Mucosa of descending colon (tissue), 3 donors: ENCODE data around the gene UNC79. TPM values are rescaled to one million over a fixed set of nuclear protein-coding genes. Genes with fewer than 3 reads are reported as not detected.

Experiments
- ATAC-seq: fragments of 200-7000 bp; cut with Tn5 transposase; one replicate; pipeline ENCODE4 v1.9.1; 2020; ENCODE audit warnings: mild to moderate bottlenecking, moderate library complexity
- DNase-seq, 3 donors: peaks; one replicate each; pipeline ENCODE4 v3.0.0-alpha.2; 2020
- H3K36me3 ChIP-seq: fragments of 200-600 bp; one replicate; pipeline ENCODE4 v1.8.0; 2021; ENCODE audit warnings: low read depth, mild to moderate bottlenecking
- H3K4me1 ChIP-seq: fragments of 200-600 bp; one replicate; pipeline ENCODE4 v1.8.0; 2021; ENCODE audit warnings: low read depth, mild to moderate bottlenecking
- H3K4me3 ChIP-seq: fragments of 200-600 bp; one replicate; pipeline ENCODE4 v1.8.0; 2021; ENCODE audit warnings: mild to moderate bottlenecking
- H3K9me3 ChIP-seq: fragments of 200-600 bp; one replicate; pipeline ENCODE4 v1.8.0; 2021; ENCODE audit warnings: mild to moderate bottlenecking
- intact Hi-C, 2 donors: fragments of 100-400 bp; cut with DNase I in 1 of 2; cut with micrococcal nuclease in 1 of 2; formaldehyde crosslinking; loops; one replicate each; pipeline versions ENCODE4 v1.11.0 to v1.11.1; 2022; cut with DNase I, micrococcal nuclease
- total RNA-seq, 3 donors: library from RNA; stranded (reverse); fragmentation: NEBNext Ultra II Directional in 2 of 3; extraction: Animal tissue kit (Norgen Biotek cat#: 25700) in 2 of 3; gene quantifications; one replicate each; pipeline versions ENCODE4 v1.2.1 to v1.2.4, GENCODE V29; 2021 to 2023
- TF ChIP-seq, protein P1 (sequence below): fragments of 200-600 bp; IDR thresholded peaks from one replicate; pipeline ENCODE4 v1.8.0; 2022; ENCODE audit warnings: antibody characterized with exemption, mild to moderate bottlenecking
- donor health status: DM: no; HTN: no; CAD: no; lungs with moderate emphysema.
- donor health status: DM: no; HTN: no; CAD: no.
- donor health status: DM: no; HTN: yes; CAD: no.

UNC79 gene
- total RNA-seq, 3 donors from 2014 or later: 0.09 to 0.89 (median 0.12) TPM

DNA sequence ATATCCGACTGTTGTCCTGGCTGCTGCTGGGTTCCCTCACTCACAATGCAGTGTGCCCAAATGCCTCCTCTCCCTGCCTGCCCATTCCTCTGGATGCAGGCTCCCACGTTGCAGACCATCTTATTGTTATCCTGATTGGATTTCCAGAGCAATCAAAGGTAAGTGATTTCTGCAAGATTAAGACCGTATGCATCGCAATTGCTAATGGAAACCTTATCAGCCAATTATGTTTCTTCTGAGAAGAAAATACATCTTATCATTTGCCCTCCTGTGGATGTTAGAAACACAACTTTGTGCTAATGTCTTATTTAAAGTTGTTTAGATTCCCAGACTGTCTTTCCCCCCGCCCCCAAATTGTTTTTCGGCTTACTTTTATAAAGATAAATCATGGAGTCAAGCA lies 259.4 kb downstream of the UNC79 start:
- Histone ChIP-seq H3K4me3 (no peak overlapping the region), H3K4me1 (no peaks in the 10 kb centered on the region), H3K9me3 (no peaks in the 10 kb centered on the region), H3K36me3 (no peaks in the 10 kb centered on the region)
- intact Hi-C loops: no loop called here
- DNase-seq: no peak
- TF ChIP-seq, protein P1, sequence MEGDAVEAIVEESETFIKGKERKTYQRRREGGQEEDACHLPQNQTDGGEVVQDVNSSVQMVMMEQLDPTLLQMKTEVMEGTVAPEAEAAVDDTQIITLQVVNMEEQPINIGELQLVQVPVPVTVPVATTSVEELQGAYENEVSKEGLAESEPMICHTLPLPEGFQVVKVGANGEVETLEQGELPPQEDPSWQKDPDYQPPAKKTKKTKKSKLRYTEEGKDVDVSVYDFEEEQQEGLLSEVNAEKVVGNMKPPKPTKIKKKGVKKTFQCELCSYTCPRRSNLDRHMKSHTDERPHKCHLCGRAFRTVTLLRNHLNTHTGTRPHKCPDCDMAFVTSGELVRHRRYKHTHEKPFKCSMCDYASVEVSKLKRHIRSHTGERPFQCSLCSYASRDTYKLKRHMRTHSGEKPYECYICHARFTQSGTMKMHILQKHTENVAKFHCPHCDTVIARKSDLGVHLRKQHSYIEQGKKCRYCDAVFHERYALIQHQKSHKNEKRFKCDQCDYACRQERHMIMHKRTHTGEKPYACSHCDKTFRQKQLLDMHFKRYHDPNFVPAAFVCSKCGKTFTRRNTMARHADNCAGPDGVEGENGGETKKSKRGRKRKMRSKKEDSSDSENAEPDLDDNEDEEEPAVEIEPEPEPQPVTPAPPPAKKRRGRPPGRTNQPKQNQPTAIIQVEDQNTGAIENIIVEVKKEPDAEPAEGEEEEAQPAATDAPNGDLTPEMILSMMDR: no peak
- no peak for ATAC-seq

GRCh38 chr14:93691042-93691780 lies 260.5 kb downstream of the UNC79 start:
- H3K9me3 ChIP-seq: no peaks in the 10 kb centered on the region
- H3K36me3 ChIP-seq: no peaks in the 10 kb centered on the region
- H3K4me1 ChIP-seq: no peaks in the 10 kb centered on the region
- TF ChIP-seq, protein P1: no peak
- no peak overlapping the region for H3K4me3 ChIP-seq
- ATAC-seq (no peak), DNase-seq (no peak)
- intact Hi-C loops: no loop called here

- intact Hi-C loops: no loop called here
These were observed 263.2 kb downstream of the UNC79 start for GRCh38 chr14:93693914-93694313.

GRCh38 chr14:93700928-93701327 lies 270.2 kb downstream of the UNC79 start:
- H3K4me3 ChIP-seq: no peak overlapping the region
- TF ChIP-seq, protein P1: no peak
- no peaks in the 10 kb centered on the region for H3K4me1 ChIP-seq
- DNase-seq (no peak), ATAC-seq (no peak)
- H3K36me3 ChIP-seq: no peaks in the 10 kb centered on the region
- intact Hi-C loops: no loop called here
- H3K9me3 ChIP-seq: no peaks in the 10 kb centered on the region

More at GRCh38 chr14:93693914-93694313, 263.2 kb downstream of the UNC79 start:
- H3K36me3 ChIP-seq: no peaks in the 10 kb centered on the region
- ATAC-seq: no peak
- no peak for DNase-seq
- no peaks in the 10 kb centered on the region for H3K9me3 ChIP-seq
- TF ChIP-seq, protein P1: no peak
- no peaks in the 10 kb centered on the region for H3K4me1 ChIP-seq
- no peak overlapping the region for H3K4me3 ChIP-seq

GRCh38 chr14:93701562-93701961 lies 270.8 kb downstream of the UNC79 start:
- intact Hi-C loops: no loop called here
- no peak for ATAC-seq
- no peaks in the 10 kb centered on the region for H3K4me1 ChIP-seq
- DNase-seq: no peak
- no peaks in the 10 kb centered on the region for H3K9me3 ChIP-seq
- TF ChIP-seq, protein P1: no peak
- no peaks in the 10 kb centered on the region for H3K36me3 ChIP-seq
- H3K4me3 ChIP-seq: no peak overlapping the region
